ENCODE results near the gene TXNDC9. TPM values are rescaled to one million over a fixed set of nuclear protein-coding genes. Genes with fewer than 3 reads are reported as not detected.
"Not testable (repeated sequence)": the region's sequence is repeated elsewhere in the genome, so short reads cannot be mapped to it uniquely, and the experiment has no call there.

Gene TXNDC9
- total RNA-seq, 1 donor from 2014 or later, result 32.7 TPM

- H3K4me3 Mint-ChIP-seq (ENCODE audit: low read depth), result no peak overlapping the region
- no peaks in the 10 kb centered on the region for H3K9me3 Mint-ChIP-seq (ENCODE audit: low read depth)
- H3K27ac Mint-ChIP-seq, result no peak overlapping the region
- H3K36me3 Mint-ChIP-seq (ENCODE audit: insufficient read depth), result no peaks in the 10 kb centered on the region
- no peaks in the 10 kb centered on the region for H3K27me3 Mint-ChIP-seq
- TF ChIP-seq CTCF (IDR thresholded peaks at IDR 0.05; ENCODE audit: unreplicated experiment), result no peak
- H3K4me1 Mint-ChIP-seq (ENCODE audit: low read depth), result peaks cover 4% of the 10 kb centered on the region
- DNase-seq (ENCODE audit: low spot score, unreplicated experiment), result no peak
These were observed 17.9 kb upstream of the TXNDC9 start for GRCh38 chr2:99354070-99354469.

GRCh38 chr2:99350194-99350593 is 14.1 kb upstream of the TXNDC9 start:
- TF ChIP-seq CTCF (IDR thresholded peaks at IDR 0.05; ENCODE audit: unreplicated experiment), result no peak
- Mint-ChIP-seq H3K9me3 (ENCODE audit: low read depth) (no peaks in the 10 kb centered on the region), H3K4me1 (ENCODE audit: low read depth) (peaks cover 3% of the 10 kb centered on the region), H3K27me3 (no peaks in the 10 kb centered on the region), H3K27ac (no peak overlapping the region), H3K36me3 (ENCODE audit: insufficient read depth) (no peaks in the 10 kb centered on the region), H3K4me3 (ENCODE audit: low read depth) (no peak overlapping the region)
- DNase-seq (ENCODE audit: low spot score, unreplicated experiment), result no peak

- Mint-ChIP-seq H3K9me3 (ENCODE audit: low read depth) (no peaks in the 10 kb centered on the region), H3K4me1 (ENCODE audit: low read depth) (peaks cover 3% of the 10 kb centered on the region), H3K27me3 (no peaks in the 10 kb centered on the region), H3K36me3 (ENCODE audit: insufficient read depth) (no peaks in the 10 kb centered on the region), H3K27ac (no peak overlapping the region), H3K4me3 (ENCODE audit: low read depth) (no peak overlapping the region)
- DNase-seq (ENCODE audit: low spot score, unreplicated experiment), result no peak
- no peak for TF ChIP-seq CTCF (IDR thresholded peaks at IDR 0.05; ENCODE audit: unreplicated experiment)
These were observed 12.0 kb upstream of the TXNDC9 start for GRCh38 chr2:99348173-99348572.

GRCh38 chr2:99346218-99346617 is 10.1 kb upstream of the TXNDC9 start:
- Mint-ChIP-seq H3K36me3 (ENCODE audit: insufficient read depth) (no peaks in the 10 kb centered on the region), H3K27me3 (no peaks in the 10 kb centered on the region), H3K4me3 (ENCODE audit: low read depth) (no peak overlapping the region), H3K9me3 (ENCODE audit: low read depth) (no peaks in the 10 kb centered on the region), H3K4me1 (ENCODE audit: low read depth) (peaks cover 7% of the 10 kb centered on the region), H3K27ac (no peak overlapping the region)
- no peak for TF ChIP-seq CTCF (IDR thresholded peaks at IDR 0.05; ENCODE audit: unreplicated experiment)
- DNase-seq (ENCODE audit: low spot score, unreplicated experiment), result no peak

DNA sequence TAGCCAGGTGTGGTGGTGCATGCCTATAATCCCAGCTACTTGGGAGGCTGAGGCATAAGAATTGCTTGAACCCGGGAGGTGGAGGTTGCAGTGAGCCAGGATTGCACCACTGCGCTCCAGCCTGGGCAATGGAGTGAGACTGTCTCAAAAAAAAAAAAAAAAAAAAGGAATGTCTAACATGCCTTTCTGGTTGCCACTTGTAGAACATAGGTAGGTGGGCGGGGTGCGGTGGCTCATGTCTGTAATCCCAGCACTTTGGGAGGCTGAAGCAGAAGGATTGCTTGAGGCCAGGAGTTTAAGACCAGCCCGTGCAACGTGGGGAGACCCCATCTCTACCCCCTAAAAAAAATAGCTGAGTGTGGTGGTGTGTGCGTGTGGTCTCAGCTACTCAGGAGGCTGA is 9.3 kb upstream of the TXNDC9 start:
- not testable (repeated sequence) for H3K4me3 Mint-ChIP-seq (ENCODE audit: low read depth); H3K4me1 Mint-ChIP-seq (ENCODE audit: low read depth); H3K27me3 Mint-ChIP-seq; H3K27ac Mint-ChIP-seq; H3K9me3 Mint-ChIP-seq (ENCODE audit: low read depth); DNase-seq (ENCODE audit: low spot score, unreplicated experiment); H3K36me3 Mint-ChIP-seq (ENCODE audit: insufficient read depth)

DNA sequence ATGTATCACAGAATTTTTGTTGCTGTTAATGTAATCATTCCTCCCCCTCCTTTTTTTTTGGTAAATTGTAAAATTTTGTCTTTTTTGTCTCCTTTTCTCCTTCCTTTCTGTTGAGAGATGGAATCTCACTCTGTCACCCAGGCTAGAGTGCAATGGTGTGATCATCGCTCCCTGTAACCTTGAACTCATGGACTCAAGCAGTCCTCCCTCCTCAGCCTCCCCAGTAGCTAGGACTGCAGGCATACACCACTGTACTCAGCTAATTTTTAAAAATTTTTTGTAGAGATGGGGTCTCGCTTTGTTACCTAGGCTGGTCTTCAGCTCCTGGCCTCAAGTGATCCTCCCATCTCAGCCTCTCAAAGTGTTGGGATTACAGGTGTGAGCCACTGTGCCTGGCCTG is 6.4 kb upstream of the TXNDC9 start:
- no peak overlapping the region for H3K27ac Mint-ChIP-seq
- no peaks in the 10 kb centered on the region for H3K9me3 Mint-ChIP-seq (ENCODE audit: low read depth)
- H3K27me3 Mint-ChIP-seq, result no peaks in the 10 kb centered on the region
- H3K4me1 Mint-ChIP-seq (ENCODE audit: low read depth), result peaks cover 5% of the 10 kb centered on the region
- TF ChIP-seq CTCF (IDR thresholded peaks at IDR 0.05; ENCODE audit: unreplicated experiment), result no peak
- no peaks in the 10 kb centered on the region for H3K36me3 Mint-ChIP-seq (ENCODE audit: insufficient read depth)
- no peak for DNase-seq (ENCODE audit: low spot score, unreplicated experiment)
- no peak overlapping the region for H3K4me3 Mint-ChIP-seq (ENCODE audit: low read depth)
